Ovary (tissue), 9 donors: ENCODE measurements around the gene ALOX5. TPM values are rescaled to one million over a fixed set of nuclear protein-coding genes. Genes with fewer than 3 reads are reported as not detected.
"Not testable (repeated sequence)": the region's sequence is repeated elsewhere in the genome, so short reads cannot be mapped to it uniquely, and the experiment has no call there.

ENCODE experiments used
- DNase-seq, 5 donors: peaks; one replicate each; pipeline ENCODE4 v3.0.0-alpha.2; 2019 to 2020
- H3K27ac ChIP-seq, 2 donors: fragments of 200-600 bp; one replicate each; pipeline versions ENCODE4 v1.5.1 to v1.8.0; 2019 to 2022
- H3K27me3 ChIP-seq: fragments of 200-600 bp; one replicate; pipeline ENCODE4 v1.8.0; 2022
- H3K36me3 ChIP-seq: fragments of 200-600 bp; sonication (generic); one replicate; pipeline ENCODE4 v1.5.1; 2019
- H3K4me1 ChIP-seq: one replicate; pipeline ENCODE4 v1.8.1; 2013; ENCODE audit warnings: mild to moderate bottlenecking, moderate library complexity; ENCODE audit not compliant: insufficient read depth
- H3K4me3 ChIP-seq: fragments of 200-600 bp; sonication (generic); one replicate; pipeline ENCODE4 v1.5.1; 2017
- H3K9me3 ChIP-seq, 2 donors: fragments of 200-600 bp in 1 of 2; sonication (generic) in 1 of 2; one replicate each; pipeline versions ENCODE4 v1.5.1 to v1.8.1; 2013 to 2019; ENCODE audit warnings: mild to moderate bottlenecking in 1 of 2, moderate library complexity in 1 of 2
- EP300 ChIP-seq: sonication (generic); formaldehyde crosslinking; IDR thresholded peaks from one replicate; pipeline ENCODE4 v1.6.1; 2017; ENCODE audit warnings: antibody characterized with exemption
- POLR2A ChIP-seq: fragments of 450-650 bp; IDR thresholded peaks from one replicate; pipeline ENCODE4 v1.6.1; 2017; ENCODE audit warnings: antibody characterized with exemption, mild to moderate bottlenecking, moderate library complexity
- WGBS, 3 donors: extraction: QIAGEN DNeasy Blood & Tissue Kit in 1 of 3; methylation state at CpG; one replicate each; pipeline versions ENCODE4 v1.1.5 to v1.1.7; 2013 to 2017; 5-methylcytosine and 5-hydroxymethylcytosine counted together
- intact Hi-C, 4 donors: fragments of 100-400 bp; cut with DNase I; formaldehyde crosslinking; loops; one replicate each; pipeline versions ENCODE4 v1.11.0 to v1.15.1; 2022 to 2023
- polyA plus RNA-seq, 2 donors: library from polyadenylated mRNA; stranded (reverse); fragments of 200-250 nt in 1 of 2; fragments of 350-450 nt in 1 of 2; fragmentation: Illumina TruSeq in 1 of 2; extraction: RNeasy Lipid Tissue Mini Kit (QIAGEN cat#74804) in 1 of 2; gene quantifications; one replicate each; pipeline ENCODE4 v1.2.3, GENCODE V29; 2013 to 2014
- total RNA-seq, 7 donors: library from RNA; depleted of rRNA in 2 of 7; stranded (reverse); fragments of >200 nt in 2 of 7; fragmentation: NEBNext Ultra II Directional in 3 of 7; extraction: Animal tissue kit (Norgen Biotek cat#: 25700) in 3 of 7; gene quantifications; one replicate each; pipeline versions ENCODE4 v1.1.0 to v1.2.4, GENCODE V29; 2016 to 2023
- TF ChIP-seq, protein P1 (sequence below), 3 donors: fragments of 450-650 bp in 2 of 3; fragments of 200-600 bp in 1 of 3; IDR thresholded peaks; one replicate each; pipeline versions ENCODE4 v1.5.1 to v1.8.0; 2016 to 2022; ENCODE audit warnings: antibody characterized with exemption in 3 of 3, mild to moderate bottlenecking in 1 of 3
- donor health status: DM: no; HTN: no; CAD: no; lungs with moderate emphysema.
- donor health status: DM: no; HTN: no; CAD: no.
- donor health status: Bipolar disorder and iron deficiency.
- donor health status: DM: yes; HTN: yes; CAD: no.
- donor health status: DM: no; HTN: no; CAD: no.
- donor health status: DM: yes; HTN: yes; CAD: no.

The ALOX5 gene
- total and polyA plus RNA-seq, 9 donors: 1.7 to 17.7 (median 6.3) TPM

GRCh38 chr10:45386657-45387056 is 12.6 kb downstream of the ALOX5 start:
- intact Hi-C loops: no loop called here
- Histone ChIP-seq H3K36me3 (no peaks in the 10 kb centered on the region), H3K4me1 (no peaks in the 10 kb centered on the region), H3K27ac (no peak overlapping the region), H3K4me3 (no peak overlapping the region), H3K27me3 (no peaks in the 10 kb centered on the region), H3K9me3 (no peaks in the 10 kb centered on the region)
- no peak for DNase-seq
- TF ChIP-seq, protein P1, sequence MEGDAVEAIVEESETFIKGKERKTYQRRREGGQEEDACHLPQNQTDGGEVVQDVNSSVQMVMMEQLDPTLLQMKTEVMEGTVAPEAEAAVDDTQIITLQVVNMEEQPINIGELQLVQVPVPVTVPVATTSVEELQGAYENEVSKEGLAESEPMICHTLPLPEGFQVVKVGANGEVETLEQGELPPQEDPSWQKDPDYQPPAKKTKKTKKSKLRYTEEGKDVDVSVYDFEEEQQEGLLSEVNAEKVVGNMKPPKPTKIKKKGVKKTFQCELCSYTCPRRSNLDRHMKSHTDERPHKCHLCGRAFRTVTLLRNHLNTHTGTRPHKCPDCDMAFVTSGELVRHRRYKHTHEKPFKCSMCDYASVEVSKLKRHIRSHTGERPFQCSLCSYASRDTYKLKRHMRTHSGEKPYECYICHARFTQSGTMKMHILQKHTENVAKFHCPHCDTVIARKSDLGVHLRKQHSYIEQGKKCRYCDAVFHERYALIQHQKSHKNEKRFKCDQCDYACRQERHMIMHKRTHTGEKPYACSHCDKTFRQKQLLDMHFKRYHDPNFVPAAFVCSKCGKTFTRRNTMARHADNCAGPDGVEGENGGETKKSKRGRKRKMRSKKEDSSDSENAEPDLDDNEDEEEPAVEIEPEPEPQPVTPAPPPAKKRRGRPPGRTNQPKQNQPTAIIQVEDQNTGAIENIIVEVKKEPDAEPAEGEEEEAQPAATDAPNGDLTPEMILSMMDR (IDR thresholded peaks at IDR 0.05): no peak
- no peak for TF ChIP-seq EP300
- no peak for TF ChIP-seq POLR2A
- 80 to 89% (median 89%) methylated on average over 5 of the region's 5 CpGs for WGBS, 3 donors

DNA sequence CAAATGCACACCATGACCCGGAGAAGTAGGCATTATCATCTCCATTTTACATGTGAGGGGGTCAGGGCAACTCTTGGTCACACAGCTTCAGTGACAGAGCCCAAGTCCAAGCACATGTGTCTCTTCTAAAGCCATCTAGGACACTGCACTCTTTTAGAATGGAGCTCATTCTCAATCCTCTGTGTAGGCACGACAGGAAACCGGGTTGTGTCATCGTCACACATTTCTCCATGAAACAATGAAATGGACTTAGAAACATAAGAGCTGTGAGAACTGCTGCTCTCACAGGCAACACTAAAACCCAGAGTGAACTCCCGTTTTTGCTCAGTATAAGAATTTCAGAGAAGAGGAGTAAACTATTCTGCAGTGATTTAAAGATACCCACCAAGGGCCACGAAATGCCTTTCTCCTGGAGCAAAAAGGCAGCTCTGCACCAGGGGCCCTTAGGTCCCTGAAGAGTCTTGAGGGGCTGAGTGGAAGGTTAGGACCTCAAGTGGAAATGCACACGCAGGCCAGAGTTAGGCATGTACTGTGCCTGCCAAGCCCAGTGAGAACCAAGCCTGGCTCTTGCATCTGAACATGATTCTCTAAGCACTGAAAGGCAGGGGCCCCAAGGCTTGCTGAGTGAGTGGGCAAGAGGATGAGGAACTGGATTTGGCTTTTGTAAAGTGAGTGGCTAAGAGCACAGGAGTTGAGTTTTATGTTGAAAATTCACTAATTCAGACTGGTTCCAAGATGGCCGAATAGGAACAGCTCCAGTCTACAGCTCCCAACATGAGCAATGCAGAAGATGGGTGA is 13.3 kb downstream of the ALOX5 start:
- intact Hi-C loops: no loop called here
- WGBS, 3 donors: 81 to 86% (median 84%) methylated on average over 8 of the region's 8 CpGs

GRCh38 chr10:45389671-45390070 is 15.7 kb downstream of the ALOX5 start:
- H3K9me3 ChIP-seq, intact Hi-C loops: not testable (repeated sequence)
- WGBS, 3 donors: 85 to 93% (median 88%) methylated on average over 2 of the region's 2 CpGs

More for the DNA sequence above, 13.3 kb downstream of the ALOX5 start:
- TF ChIP-seq, protein P1 (IDR thresholded peaks at IDR 0.05): no peak
- no peak for TF ChIP-seq EP300
- no peak for TF ChIP-seq POLR2A
- no peak overlapping the region for H3K27ac ChIP-seq
- no peak for DNase-seq
- no peaks in the 10 kb centered on the region for H3K9me3 ChIP-seq
- H3K4me3 ChIP-seq: no peak overlapping the region
- no peaks in the 10 kb centered on the region for H3K36me3 ChIP-seq
- no peaks in the 10 kb centered on the region for H3K4me1 ChIP-seq
- no peaks in the 10 kb centered on the region for H3K27me3 ChIP-seq

DNA sequence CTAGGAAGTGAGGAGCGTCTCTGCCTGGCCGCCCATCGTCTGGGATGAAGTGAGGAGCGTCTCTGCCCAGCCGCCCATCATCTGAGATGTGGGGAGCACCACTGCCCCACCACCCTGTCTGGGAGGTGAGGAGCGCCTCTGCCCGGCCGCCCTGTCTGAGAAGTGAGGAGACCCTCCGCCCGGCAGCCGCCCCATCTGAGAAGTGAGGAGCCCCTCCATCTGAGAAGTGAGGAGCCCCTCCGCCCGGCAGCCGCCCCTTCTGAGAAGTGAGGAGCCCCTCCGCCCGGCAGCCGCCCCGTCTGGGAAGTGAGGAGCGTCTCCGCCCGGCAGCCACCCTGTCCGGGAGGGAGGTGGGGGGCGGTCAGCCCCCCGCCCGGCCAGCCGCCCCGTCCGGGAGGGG is 17.6 kb downstream of the ALOX5 start:
- WGBS, 3 donors: 87 to 93% (median 92%) methylated on average over 12 to 23 of the region's 28 CpGs
- DNase-seq, H3K4me1 ChIP-seq, H3K36me3 ChIP-seq, intact Hi-C loops, H3K4me3 ChIP-seq, H3K27ac ChIP-seq, H3K9me3 ChIP-seq, H3K27me3 ChIP-seq: not testable (repeated sequence)

More at GRCh38 chr10:45389671-45390070, 15.7 kb downstream of the ALOX5 start:
- not testable (repeated sequence) for H3K27me3 ChIP-seq, H3K36me3 ChIP-seq, H3K4me3 ChIP-seq, H3K4me1 ChIP-seq, DNase-seq, H3K27ac ChIP-seq

DNA sequence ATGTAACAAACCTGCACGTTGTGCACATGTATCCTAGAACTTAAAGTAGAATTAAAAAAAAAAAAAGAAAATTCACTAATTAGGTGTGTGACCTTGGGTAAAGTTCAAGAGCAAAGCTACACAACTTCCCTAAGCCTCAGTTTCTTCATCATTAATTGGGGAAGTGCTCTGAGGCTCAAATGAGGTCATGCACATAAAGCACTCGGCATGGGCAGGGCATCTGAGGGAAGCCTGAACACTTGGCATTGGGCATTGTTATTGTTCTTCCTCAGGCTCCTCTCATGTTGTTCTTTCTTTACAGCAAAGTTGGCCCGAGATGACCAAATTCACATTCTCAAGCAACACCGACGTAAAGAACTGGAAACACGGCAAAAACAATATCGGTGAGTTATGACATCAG is 21.5 kb downstream of the ALOX5 start:
- 95 to 97% (median 96%) methylated on average over 7 of the region's 7 CpGs for WGBS, 3 donors
- no peaks in the 10 kb centered on the region for H3K9me3 ChIP-seq
- H3K4me1 ChIP-seq: no peaks in the 10 kb centered on the region
- TF ChIP-seq, protein P1 (IDR thresholded peaks at IDR 0.05): no peak
- TF ChIP-seq EP300 (no peak), POLR2A (no peak)
- no peak for DNase-seq
- no peak overlapping the region for H3K4me3 ChIP-seq
- no peaks in the 10 kb centered on the region for H3K36me3 ChIP-seq
- no peak overlapping the region for H3K27ac ChIP-seq
- intact Hi-C loops: no loop called here
- no peaks in the 10 kb centered on the region for H3K27me3 ChIP-seq
